Measurements from ENCODE around the gene ZNF300. TPM values are rescaled to one million over a fixed set of nuclear protein-coding genes. Genes with fewer than 3 reads are reported as not detected.

ZNF300 gene
- total RNA-seq, 2 experiments from 2014 or later, result 0.45 to 0.55 TPM

Other genes with a start within 250 kb of the ZNF300 start
- not detected for gene MYOZ3, start 243.7 kb downstream of the ZNF300 start, total RNA-seq
- 10 to 100 TPM; 64.0 to 65.2 TPM for gene RBM22, start 203.9 kb downstream of the ZNF300 start, total RNA-seq
- gene DCTN4, start 146.0 kb downstream of the ZNF300 start, total RNA-seq, result 10 to 100 TPM; 35.0 to 35.4 TPM
- 10 to 100 TPM; 16.4 to 16.7 TPM for gene SMIM3, start 126.2 kb downstream of the ZNF300 start, total RNA-seq
- gene IRGM, start 58.5 kb downstream of the ZNF300 start, total RNA-seq, result 1 to 10 TPM; 3.0 to 4.1 TPM
- not detected for gene GPX3, start 115.6 kb upstream of the ZNF300 start, total RNA-seq
- 100 to 1,000 TPM; 132 to 138 TPM for gene TNIP1, start 176.1 kb upstream of the ZNF300 start, total RNA-seq

Data from activated CD8-positive, alpha-beta T cell treated with anti-CD3 and anti-CD28 coated beads, Interleukin-2, amount 10 ng/mL, durations not matched to agents 7 days and 5 days (primary cell).